ENCODE measurements around the gene TLK1. TPM values are rescaled to one million over a fixed set of nuclear protein-coding genes. Genes with fewer than 3 reads are reported as not detected.

The TLK1 gene
- total and polyA plus RNA-seq, 8 donors, result 9.7 to 43.4 (median 32.6) TPM

- intact Hi-C loops (cut with DNase I), result no loop called here
- no peak overlapping the region for H3K4me3 ChIP-seq
- peaks cover 0 to 10% (median 0%) of the 10 kb centered on the region in 3 donors for H3K36me3 ChIP-seq
- DNase-seq, result no peak
- H3K27me3 ChIP-seq, result no peaks in the 10 kb centered on the region
- H3K27ac ChIP-seq, result no peak overlapping the region
- peak; percentile 37 for FAIRE-seq
- no peak for ATAC-seq
- TF ChIP-seq, protein P1, sequence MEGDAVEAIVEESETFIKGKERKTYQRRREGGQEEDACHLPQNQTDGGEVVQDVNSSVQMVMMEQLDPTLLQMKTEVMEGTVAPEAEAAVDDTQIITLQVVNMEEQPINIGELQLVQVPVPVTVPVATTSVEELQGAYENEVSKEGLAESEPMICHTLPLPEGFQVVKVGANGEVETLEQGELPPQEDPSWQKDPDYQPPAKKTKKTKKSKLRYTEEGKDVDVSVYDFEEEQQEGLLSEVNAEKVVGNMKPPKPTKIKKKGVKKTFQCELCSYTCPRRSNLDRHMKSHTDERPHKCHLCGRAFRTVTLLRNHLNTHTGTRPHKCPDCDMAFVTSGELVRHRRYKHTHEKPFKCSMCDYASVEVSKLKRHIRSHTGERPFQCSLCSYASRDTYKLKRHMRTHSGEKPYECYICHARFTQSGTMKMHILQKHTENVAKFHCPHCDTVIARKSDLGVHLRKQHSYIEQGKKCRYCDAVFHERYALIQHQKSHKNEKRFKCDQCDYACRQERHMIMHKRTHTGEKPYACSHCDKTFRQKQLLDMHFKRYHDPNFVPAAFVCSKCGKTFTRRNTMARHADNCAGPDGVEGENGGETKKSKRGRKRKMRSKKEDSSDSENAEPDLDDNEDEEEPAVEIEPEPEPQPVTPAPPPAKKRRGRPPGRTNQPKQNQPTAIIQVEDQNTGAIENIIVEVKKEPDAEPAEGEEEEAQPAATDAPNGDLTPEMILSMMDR (IDR thresholded peaks at IDR 0.05), result no peak
- no peaks in the 10 kb centered on the region for H3K9me3 ChIP-seq
- no peaks in the 10 kb centered on the region for H3K4me1 ChIP-seq
- 39 to 50% methylated on average over 2 of the region's 2 CpGs for WGBS, 2 donors
Measured at GRCh38 chr2:171034315-171034714, 126.4 kb downstream of the TLK1 start.

- Histone ChIP-seq H3K9me3 (no peaks in the 10 kb centered on the region), H3K4me1 (no peaks in the 10 kb centered on the region), H3K36me3 (no peaks in the 10 kb centered on the region), H3K27ac (no peak overlapping the region), H3K27me3 (no peaks in the 10 kb centered on the region), H3K4me3 (no peak overlapping the region)
- intact Hi-C loops (cut with DNase I), result no loop called here
- TF ChIP-seq, protein P1 (IDR thresholded peaks at IDR 0.05), result no peak
- 78 to 80% methylated on average over 3 of the region's 3 CpGs for WGBS, 2 donors
- no peak for ATAC-seq
- DNase-seq, result no peak
- no peak for FAIRE-seq
Measured at GRCh38 chr2:171025214-171025613, 135.5 kb downstream of the TLK1 start.

- intact Hi-C loops (cut with DNase I), result no loop called here
- WGBS, 2 donors, result 95 to 100% methylated on average over 1 of the region's 1 CpG
- TF ChIP-seq, protein P1 (IDR thresholded peaks at IDR 0.05), result no peak
- Histone ChIP-seq H3K27ac (no peak overlapping the region), H3K36me3 (peaks cover 0 to 3% (median 0%) of the 10 kb centered on the region in 3 donors), H3K9me3 (no peaks in the 10 kb centered on the region), H3K4me3 (no peak overlapping the region), H3K4me1 (peaks cover 0 to 7% (median 0%) of the 10 kb centered on the region in 3 donors), H3K27me3 (no peaks in the 10 kb centered on the region)
- DNase-seq (no peak), ATAC-seq (no peak), FAIRE-seq (no peak)
Measured at GRCh38 chr2:171018522-171018921, 142.2 kb downstream of the TLK1 start.

GRCh38 chr2:171016125-171016524 lies 144.6 kb downstream of the TLK1 start:
- no peaks in the 10 kb centered on the region for H3K9me3 ChIP-seq
- WGBS, 2 donors, result 97 to 100% methylated on average over 9 of the region's 9 CpGs
- TF ChIP-seq, protein P1 (IDR thresholded peaks at IDR 0.05), result no peak
- intact Hi-C loops (cut with DNase I), result no loop called here
- H3K27me3 ChIP-seq, result no peaks in the 10 kb centered on the region
- peaks cover 0 to 3% (median under 1%) of the 10 kb centered on the region in 3 donors for H3K36me3 ChIP-seq
- DNase-seq (no peak), ATAC-seq (no peak), FAIRE-seq (no peak)
- no peak overlapping the region for H3K4me3 ChIP-seq
- H3K27ac ChIP-seq, result no peak overlapping the region
- peaks cover 0 to 7% (median 0%) of the 10 kb centered on the region in 3 donors for H3K4me1 ChIP-seq

DNA sequence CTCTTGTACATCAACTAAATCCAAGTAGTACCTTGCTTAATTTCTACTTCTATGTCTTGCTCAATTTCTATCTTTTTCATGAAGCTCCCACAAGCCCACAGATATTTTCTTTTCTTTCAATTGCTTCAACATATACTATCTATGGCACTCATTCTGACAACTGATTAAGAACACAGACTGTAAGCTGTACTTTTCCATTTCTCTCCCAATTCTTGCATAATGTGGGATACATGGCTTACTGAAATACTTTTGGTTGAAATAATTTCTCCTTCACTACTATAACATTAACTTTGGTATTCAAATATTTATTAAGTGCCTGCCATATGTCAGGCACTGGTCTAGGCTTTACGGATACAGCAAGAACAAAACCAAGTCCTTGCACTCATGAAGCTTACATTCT lies 146.8 kb downstream of the TLK1 start:
- intact Hi-C loops (cut with DNase I), result no loop called here
- ATAC-seq (no peak), FAIRE-seq (no peak), DNase-seq (no peak)
- no peaks in the 10 kb centered on the region for H3K9me3 ChIP-seq
- H3K36me3 ChIP-seq, result peaks cover 0 to 8% (median 3%) of the 10 kb centered on the region in 3 donors
- H3K4me3 ChIP-seq, result no peak overlapping the region
- 42 to 97% methylated on average over 1 of the region's 1 CpG for WGBS, 2 donors
- TF ChIP-seq, protein P1 (IDR thresholded peaks at IDR 0.05), result no peak
- no peak overlapping the region for H3K27ac ChIP-seq
- H3K4me1 ChIP-seq, result peaks cover 0 to 7% (median 0%) of the 10 kb centered on the region in 3 donors
- no peaks in the 10 kb centered on the region for H3K27me3 ChIP-seq
